GM19328 (cell line): ENCODE measurements around the gene SORBS2.

ENCODE experiments used
- ATAC-seq: cut with Tn5 transposase; IDR thresholded peaks from one replicate; pipeline ENCODE4 v1.9.1; 2021; ENCODE audit warnings: mild to moderate bottlenecking, moderate library complexity; ENCODE audit not compliant: unreplicated experiment

The SORBS2 gene

GRCh38 chr4:185651137-185651677, 160.8 kb downstream of the SORBS2 start:
- no peak for ATAC-seq

GRCh38 chr4:185648631-185649030, 163.4 kb downstream of the SORBS2 start:
- ATAC-seq, result no peak

GRCh38 chr4:185645403-185645802, 166.6 kb downstream of the SORBS2 start:
- ATAC-seq, result no peak

- ATAC-seq, result no peak
Measured at GRCh38 chr4:185644408-185644807, 167.6 kb downstream of the SORBS2 start.

GRCh38 chr4:185642907-185643306, 169.1 kb downstream of the SORBS2 start:
- ATAC-seq, result no peak

- ATAC-seq, result no peak
Measured at GRCh38 chr4:185640811-185641675, 171.0 kb downstream of the SORBS2 start.

GRCh38 chr4:185638548-185639301, 173.3 kb downstream of the SORBS2 start:
- no peak for ATAC-seq

- ATAC-seq, result no peak
Measured at GRCh38 chr4:185638093-185638492, 173.9 kb downstream of the SORBS2 start.

- ATAC-seq, result no peak
Measured at GRCh38 chr4:185637163-185637875, 174.7 kb downstream of the SORBS2 start.

- ATAC-seq, result no peak
Measured at GRCh38 chr4:185634066-185634652, 177.8 kb downstream of the SORBS2 start.

GRCh38 chr4:185626798-185627197, 185.2 kb downstream of the SORBS2 start:
- ATAC-seq, result no peak

GRCh38 chr4:185625503-185625902, 186.5 kb downstream of the SORBS2 start:
- no peak for ATAC-seq

- ATAC-seq, result no peak
Measured at GRCh38 chr4:185624259-185624589, 187.8 kb downstream of the SORBS2 start.

GRCh38 chr4:185623444-185624258, 188.3 kb downstream of the SORBS2 start:
- ATAC-seq, result no peak

GRCh38 chr4:185608185-185608584, 203.8 kb downstream of the SORBS2 start:
- no peak for ATAC-seq

- ATAC-seq, result no peak
Measured at GRCh38 chr4:185602397-185602796, 209.6 kb downstream of the SORBS2 start.

GRCh38 chr4:185600801-185601434, 211.1 kb downstream of the SORBS2 start:
- no peak for ATAC-seq

GRCh38 chr4:185599553-185600243, 212.3 kb downstream of the SORBS2 start:
- ATAC-seq, result no peak
